Measurements from ENCODE around the gene AMIGO1.
"Not testable (repeated sequence)": the region's sequence is repeated elsewhere in the genome, so short reads cannot be mapped to it uniquely, and the experiment has no call there.

AMIGO1 gene

DNA sequence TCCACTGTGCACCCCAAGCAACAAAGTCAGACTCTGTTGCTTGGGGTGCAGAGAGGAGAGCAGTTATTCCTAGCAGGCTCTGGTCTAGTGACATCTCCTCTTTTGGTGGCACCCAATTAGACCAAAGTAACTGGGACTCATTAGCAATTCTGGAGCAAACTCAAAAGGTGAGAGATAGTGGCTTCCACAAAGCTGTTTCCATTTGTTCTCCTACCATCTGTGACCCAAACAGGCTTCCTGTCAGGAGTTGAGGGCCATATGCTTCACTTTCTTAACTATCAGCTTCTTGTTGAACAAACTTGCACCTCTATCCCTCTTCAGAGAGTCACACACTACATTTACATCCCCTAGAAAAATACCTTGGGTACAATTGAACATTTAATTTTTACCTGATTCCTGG lies 27.3 kb downstream of the AMIGO1 start:
- no peak for DNase-seq

DNA sequence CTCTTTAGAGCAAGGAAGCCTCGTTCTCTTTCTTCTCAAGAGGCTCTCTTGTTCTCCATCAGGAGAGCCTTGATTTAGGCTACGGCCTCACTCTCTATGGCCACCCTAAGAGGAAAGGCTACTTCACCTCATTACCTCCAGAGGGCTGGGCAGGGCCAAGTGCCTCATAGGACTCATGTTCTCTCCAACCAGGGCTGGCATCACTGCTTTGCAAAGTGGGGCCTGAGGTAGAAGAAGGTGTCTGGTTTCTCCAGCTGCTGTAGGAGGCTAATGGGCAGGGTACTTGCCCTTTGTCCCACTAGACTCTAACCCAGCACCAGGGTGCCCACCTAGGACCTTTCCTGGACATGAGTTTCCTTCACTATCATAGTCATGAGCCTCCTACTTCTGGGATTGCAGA lies 27.9 kb downstream of the AMIGO1 start:
- no peak for DNase-seq

DNA sequence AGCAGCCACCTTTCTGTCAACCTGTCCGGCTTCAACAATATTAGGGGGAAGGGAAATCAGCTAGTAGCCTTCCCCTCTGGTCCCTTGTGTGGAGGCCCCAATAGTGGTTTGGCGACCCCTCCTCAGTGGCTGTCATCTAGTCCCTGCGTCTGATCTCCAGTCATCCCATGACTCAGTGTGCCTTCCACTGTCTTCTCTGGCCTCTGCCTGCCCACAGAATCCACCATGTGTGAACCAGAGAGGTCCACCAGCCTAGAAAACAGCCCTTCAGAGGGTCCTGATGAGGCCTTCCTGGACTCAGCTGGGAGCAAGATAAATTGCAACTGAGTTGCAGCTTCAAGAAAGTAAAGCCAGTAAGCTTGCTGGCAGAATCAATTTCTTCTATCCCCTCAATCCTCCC lies 29.6 kb downstream of the AMIGO1 start:
- no peak for DNase-seq

DNA sequence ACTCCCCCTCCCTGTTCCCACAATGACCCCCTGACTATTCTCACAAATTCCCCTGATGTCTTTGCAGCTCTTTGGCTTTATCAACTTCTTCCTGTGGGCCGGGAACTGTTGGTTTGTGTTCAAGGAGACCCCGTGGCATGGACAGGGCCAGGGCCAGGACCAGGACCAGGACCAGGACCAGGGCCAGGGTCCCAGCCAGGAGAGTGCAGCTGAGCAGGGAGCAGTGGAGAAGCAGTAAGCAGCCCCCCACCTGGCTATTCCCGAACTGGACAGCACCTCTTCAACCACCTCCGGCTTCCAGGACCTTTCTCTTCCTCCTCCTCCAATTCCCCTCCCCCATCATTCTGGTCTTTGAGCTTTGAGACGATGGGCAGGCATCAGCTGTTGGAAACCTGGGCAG lies 30.2 kb downstream of the AMIGO1 start:
- DNase-seq = no peak

DNA sequence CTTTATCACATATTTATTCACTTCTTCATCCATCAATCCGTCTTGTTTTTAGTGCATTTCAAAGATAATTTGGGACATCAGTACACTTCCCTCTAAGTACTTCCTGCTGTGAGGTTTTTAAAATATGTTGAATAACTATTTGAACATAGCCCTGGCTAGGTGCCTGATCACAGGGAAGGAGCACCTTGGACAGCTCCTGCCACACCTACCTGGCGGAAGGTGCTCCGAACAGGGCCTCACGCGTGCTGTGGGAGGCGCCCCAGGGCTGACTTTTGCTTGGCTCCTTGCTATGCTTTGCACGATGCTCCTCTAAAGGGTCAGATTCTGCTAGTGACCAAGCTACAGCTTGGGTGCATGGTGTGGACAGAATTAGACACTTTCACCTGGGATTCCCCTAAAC lies 30.7 kb downstream of the AMIGO1 start:
- DNase-seq = no peak

DNA sequence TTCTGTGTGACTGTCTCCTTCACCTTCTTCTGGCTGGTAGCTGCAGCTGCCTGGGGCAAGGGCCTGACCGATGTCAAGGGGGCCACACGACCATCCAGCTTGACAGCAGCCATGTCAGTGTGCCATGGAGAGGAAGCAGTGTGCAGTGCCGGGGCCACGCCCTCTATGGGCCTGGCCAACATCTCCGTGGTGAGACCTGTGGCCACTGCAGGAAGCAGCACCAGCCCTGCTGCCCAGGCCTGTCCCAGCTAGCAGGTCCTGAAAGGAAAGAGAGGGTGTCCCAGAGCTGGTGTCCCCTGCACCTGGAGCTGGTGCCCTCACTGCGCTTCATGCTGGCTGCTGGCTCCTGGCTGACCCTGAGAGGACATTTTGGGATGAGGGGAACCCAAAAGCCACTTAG lies 31.7 kb downstream of the AMIGO1 start:
- no peak for DNase-seq

DNA sequence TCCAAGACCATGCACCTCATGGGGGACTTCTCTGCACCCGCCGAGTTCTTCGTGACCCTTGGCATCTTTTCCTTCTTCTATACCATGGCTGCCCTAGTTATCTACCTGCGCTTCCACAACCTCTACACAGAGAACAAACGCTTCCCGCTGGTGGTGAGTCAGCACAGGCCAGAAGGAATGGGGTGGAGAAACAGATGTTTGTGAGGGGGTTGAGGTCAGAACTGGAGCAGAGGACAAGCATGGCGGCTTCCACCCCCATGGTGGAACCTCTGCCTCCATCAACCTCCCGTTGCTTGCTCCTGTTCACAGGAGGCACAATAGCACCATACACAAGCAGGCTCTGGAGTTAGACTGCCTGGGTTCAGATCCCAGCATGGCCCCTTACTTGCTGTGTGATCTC lies 32.7 kb downstream of the AMIGO1 start:
- DNase-seq = no peak

DNA sequence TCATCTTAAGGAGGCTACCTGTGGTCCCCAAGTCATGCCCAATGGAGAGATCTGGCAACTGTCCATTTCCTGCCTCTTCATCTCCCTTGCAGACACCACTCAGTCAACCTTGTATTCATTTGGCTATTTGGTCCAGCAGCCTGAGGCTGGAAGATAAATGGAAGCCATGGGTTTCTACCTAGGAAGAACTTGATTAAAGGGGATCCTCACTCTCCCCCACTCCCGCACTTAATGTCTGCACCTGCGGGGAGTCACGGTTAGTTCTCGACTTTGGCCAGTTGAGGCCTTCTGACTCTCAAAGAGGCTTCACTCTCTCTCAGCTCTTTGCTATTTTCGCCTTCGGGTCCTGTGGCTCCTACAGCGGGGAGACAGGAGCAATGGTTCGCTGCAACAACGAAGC lies 34.3 kb downstream of the AMIGO1 start:
- no peak for DNase-seq

DNA sequence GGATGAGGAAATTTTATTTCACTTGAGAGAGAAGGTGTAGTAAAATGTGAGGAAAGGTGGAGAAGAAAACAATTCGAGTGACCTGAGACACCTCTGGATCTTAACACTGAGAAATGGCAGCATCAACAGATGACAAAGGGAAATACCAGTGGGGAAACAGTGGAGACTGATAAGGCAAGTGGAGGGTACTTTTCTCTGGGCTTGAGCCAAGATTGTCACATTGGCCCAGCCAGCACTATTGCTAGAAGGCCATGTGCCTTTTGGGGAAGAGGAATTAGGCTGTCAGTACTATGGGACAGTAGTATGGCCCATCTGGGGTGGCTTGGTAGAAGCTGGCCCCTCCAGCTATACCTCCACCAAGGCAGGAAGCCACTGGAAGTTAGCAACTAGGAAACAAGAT lies 34.8 kb downstream of the AMIGO1 start:
- no peak for DNase-seq

DNA sequence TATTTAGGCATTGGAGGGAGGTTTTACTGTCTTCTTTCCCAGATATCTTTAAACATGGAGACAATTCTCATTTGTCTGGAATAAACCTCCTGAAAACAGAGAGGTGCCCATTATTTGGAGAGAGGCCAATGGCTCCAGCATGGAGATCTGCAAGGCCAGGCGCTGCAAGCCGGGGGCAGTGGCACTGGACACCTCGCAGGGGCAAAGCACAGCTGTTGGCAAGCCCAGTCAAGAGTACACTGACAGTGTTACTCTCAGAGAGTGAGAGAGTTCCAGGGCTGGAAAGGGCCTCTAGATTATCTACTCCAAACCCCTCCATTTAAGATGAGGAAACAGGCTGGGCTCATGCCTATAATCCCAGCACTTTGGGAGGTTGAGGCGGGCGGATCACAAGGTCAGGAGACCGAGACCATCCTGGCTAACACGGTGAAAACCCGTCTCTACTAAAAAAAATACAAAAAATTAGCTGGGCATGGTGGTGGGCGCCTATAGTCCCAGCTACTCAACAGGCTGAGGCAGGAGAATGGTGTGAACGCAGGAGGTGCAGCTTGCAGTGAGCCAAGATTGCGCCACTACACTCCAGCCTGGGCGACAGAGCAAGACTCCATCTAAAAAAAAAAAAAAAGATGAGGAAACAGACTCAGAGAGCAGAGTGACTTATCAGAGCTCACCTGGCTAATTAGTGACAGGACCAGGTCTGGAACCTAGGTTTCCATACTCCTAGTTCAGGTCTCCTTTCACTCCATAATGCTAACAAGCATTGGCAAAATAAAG lies 36.1 kb downstream of the AMIGO1 start:
- not testable (repeated sequence) for DNase-seq

DNA sequence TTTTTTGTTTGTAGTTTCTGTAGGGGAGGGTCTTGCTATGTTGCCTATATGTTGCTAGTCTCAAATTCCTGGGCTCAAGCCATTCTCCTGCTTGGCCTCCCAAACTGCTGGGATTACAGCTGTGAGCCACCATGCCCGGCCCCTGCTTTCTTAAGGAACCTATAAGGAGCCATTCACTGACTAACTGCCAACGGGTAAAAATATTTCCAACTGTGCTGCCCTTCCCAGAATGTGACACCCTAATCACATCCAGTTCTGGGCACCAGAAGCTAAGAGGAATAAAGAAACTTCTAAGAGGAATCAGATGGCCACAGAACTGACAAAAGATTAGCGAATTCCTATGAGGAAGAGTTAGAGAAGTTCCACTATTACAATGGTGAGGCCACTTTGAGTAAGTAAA lies 36.7 kb downstream of the AMIGO1 start:
- no peak for DNase-seq

DNA sequence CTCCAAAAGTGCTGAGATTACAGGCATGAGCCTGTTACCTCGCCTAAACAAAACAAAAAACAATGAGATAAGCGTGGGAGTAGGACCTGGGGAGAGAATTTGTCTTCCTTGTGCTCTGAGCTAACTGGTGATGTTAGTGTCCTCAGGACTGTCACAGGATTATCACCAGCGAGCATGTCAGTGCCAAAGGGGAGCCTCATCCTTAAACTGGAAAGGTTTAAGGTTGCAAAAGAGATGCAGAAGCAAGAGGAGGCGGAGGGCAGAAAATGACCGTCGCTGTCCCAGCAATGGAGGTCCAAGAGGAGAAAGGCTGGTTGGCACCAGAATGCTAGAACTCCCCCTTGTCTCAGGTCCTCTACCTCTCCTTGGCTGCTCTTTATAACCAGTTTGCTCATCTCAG lies 39.3 kb downstream of the AMIGO1 start:
- no peak for DNase-seq

DNA sequence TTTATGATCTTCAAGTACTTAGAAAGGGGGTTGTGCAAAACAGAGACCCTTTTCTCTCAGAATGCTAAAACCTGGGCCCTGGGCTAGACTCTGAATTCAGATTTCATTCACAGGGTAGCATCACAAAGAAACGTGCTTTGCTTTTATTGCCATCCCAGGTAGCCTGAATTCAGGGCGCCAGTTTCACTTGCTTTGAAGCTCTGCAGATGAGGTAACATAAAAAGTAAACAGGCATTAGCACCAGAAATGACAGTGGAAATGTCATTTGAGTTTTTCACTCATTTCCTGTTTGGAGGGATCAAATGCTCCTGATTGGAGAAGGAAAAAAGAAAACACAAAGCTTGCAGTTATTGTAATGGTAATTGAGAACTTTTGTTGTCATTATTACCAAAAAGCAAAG lies 40.6 kb downstream of the AMIGO1 start:
- no peak for DNase-seq

DNA sequence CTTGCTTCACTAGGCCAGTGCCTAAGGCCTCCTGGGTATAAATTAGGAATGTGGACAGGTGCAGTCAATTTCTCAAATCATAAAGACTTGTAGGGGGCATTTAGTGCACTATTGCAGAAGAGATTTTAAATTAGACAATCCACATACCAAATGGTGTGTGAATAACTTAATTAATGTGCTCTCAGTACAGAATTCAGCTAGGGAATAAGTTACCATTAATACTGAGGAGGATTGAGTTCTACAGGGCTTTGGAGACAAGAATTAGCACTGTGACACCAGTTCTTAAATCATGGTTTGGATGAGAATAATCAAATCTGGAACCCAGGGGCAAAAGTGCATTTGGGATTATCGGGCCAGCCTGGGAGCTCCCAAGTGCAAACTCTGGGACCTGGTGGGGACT lies 41.5 kb downstream of the AMIGO1 start:
- no peak for DNase-seq

DNA sequence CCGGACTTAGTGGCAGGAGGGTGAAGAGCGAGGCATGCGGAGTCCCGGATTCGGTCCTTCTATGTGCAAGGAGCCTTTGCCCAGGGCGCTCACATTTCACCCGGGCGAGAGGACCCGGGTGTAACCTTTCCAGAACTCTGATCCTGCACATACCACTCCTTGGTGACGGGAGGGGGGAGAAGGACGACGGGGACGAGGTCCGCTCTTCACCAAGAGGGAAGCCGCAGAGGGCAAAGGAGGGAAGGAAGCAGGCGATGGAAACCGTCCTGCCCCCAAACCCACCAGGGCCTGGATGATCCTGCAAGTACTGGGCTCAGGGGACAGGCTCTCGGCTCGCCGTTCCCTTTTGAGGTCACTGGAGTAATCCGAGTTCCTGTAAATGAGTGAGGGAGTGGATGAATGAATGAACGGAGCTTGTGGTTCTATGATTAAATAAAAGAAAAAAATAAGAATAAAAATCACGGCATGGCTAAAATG lies 42.2 kb downstream of the AMIGO1 start:
- DNase-seq = no peak

DNA sequence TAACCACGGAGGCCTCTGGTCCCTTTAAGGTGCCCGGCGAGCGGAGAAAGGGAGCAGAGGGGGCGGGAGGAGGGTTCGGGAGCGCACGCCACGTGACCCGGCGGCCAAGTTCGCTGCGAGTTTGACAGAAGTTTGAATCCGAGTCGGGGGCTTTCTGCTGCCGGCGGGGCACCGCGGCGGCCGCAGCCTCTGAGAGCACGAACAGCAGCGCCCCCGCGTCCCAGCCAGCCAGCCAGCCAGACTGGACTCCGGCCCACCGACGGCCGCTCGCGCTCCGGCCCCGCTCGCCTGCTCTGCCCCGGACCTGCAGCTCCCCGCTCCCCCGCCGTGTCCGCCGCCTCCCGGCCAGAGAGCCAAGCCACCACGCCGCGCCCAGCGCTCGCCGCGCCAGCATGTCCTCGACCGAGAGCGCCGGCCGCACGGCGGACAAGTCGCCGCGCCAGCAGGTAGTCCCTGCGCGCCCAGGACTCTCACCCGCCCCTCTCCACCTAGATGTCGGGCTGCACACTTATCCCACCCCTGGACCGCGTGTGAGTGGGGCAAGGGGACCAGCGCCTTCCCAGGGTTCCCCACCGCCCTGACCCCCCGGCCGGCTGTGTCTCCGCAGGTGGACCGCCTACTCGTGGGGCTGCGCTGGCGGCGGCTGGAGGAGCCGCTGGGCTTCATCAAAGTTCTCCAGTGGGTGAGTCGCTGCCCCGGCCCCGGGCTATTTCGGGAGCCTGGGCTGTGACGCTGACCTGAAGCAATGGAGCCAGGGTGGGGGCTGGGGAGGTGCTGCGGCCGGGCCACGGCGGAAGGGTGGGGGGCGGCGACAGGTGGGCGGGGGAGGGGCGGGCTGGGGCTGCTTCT lies 42.9 kb downstream of the AMIGO1 start, which contains the start of gene SYPL2:
TSS of gene SYPL2 (plus strand) at position 95 of the 849 bp plus-strand sequence. CDS start at position 393, 298 bp downstream.
- DNase-seq = no peak

DNA sequence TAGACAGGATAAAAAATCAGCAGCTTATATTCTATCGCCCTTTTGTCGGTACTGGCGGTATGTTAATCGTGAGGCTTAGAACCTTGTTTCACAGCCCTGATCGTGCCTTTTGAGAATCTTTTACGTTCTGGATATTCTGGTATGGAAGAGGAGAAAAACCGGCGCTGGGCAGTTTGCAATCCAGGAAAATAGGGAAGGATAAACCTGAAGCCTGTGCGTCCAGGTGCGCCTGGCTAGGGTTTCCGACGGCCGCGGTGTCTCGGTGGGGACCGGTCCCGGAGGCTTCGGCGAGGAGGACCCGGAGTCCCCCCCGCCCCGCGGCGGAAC lies 43.4 kb downstream of the AMIGO1 start:
- no peak for DNase-seq

DNA sequence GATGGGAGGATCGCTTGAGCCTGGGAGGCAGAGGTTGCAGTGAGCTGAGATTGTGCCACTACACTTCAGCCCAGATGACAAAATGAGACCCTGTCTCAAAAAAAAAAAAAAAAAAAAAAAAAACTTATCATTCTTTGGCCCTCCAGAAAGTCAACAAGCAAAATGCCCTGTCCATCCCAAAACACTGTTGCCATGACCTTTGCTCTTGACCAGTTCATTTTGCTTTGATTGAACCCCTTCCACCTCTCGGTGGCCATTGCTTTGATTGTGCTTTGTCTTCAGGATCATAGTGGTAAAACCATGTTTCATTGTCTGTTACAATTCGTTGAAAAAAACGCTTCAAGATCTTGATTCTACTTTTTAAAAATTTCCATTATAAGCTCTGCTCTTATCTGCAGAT lies 51.7 kb downstream of the AMIGO1 start:
- no peak for DNase-seq

DNA sequence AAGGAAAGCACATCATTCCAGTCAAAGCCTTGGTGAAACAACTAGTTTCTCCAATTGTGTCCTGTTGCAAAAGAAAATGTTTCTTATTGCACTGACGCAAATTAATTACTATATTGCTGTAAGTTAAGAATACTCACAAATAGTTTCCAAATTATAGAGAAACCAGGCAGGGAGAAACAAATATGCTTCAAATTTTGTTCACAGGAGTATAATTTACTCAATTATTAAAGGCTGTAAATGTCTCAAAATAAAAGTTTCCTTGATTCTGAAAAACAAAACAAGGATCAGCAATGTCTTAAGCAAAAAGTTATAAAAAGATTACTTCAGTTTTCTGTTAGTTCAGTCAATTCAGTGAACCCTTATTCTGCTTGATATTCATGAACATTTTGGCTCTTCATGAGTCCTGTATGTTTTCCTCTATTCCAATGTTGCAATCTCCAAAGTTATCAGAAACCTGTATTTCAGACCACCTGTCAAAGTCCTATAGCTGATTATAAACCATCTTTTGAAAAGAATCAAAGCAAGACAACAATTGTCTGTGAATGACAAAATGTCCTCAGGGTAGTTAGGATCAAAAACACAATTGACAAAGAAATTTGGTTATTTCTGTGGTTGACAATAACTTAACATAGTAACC lies 54.9 kb downstream of the AMIGO1 start:
- no peak for DNase-seq
